Naive thymus-derived CD4-positive, alpha-beta T cell (primary cell): ENCODE measurements around the gene MED12L. TPM values are rescaled to one million over a fixed set of nuclear protein-coding genes. Genes with fewer than 3 reads are reported as not detected.

Experiments used
- ATAC-seq: fragments of 150-1000 bp; cut with Tn5 transposase; 2 replicates; pipeline ENCODE4 v1.10.0; 2021; ENCODE audit warnings: mild to moderate bottlenecking, moderate library complexity
- CTCF ChIA-PET: fragments of 350-600 bp; sonication (Branson Sonifier 250); formaldehyde crosslinking; loops from one replicate; lab custom pipeline; 2021; ENCODE audit warnings: antibody characterized with exemption; lab: Charles Lee
- POLR2A ChIA-PET: fragments of 350-600 bp; sonication (Branson Sonifier 250); formaldehyde crosslinking; loops from one replicate; lab custom pipeline; 2021; ENCODE audit warnings: antibody characterized with exemption, inconsistent platforms; lab: Charles Lee
- DNase-seq, 9 donors: peaks; one replicate each; pipeline versions ENCODE4 v3.0.0 to v3.0.0-alpha.2; 2020 to 2022; ENCODE audit warnings: mixed read lengths in 1 of 9
- H3K27ac ChIP-seq: one replicate; pipeline ENCODE4 v1.7.0; 2013; ENCODE audit warnings: mild to moderate bottlenecking, low read depth, low read length, moderate library complexity
- H3K27me3 ChIP-seq, 2 donors: one replicate each; pipeline ENCODE4 v1.7.0; 2013; ENCODE audit warnings: low read length in 2 of 2, mild to moderate bottlenecking in 2 of 2, moderate library complexity in 2 of 2; ENCODE audit not compliant: control insufficient read depth in 2 of 2, insufficient read depth in 2 of 2
- H3K36me3 ChIP-seq, 3 experiments: 1 replicate in 2 of 3; 2 replicates in 1 of 3; pipeline ENCODE4 v1.7.0; 2013; ENCODE audit warnings: low read length in 3 of 3, mild to moderate bottlenecking in 3 of 3, moderate library complexity in 1 of 3; ENCODE audit not compliant: insufficient read depth in 3 of 3, control insufficient read depth in 2 of 3
- H3K4me1 ChIP-seq, 2 donors: one replicate each; pipeline ENCODE4 v1.7.0; 2013; ENCODE audit warnings: low read length in 2 of 2, mild to moderate bottlenecking in 2 of 2, moderate library complexity in 1 of 2; ENCODE audit not compliant: control insufficient read depth in 2 of 2, insufficient read depth in 2 of 2
- H3K4me3 ChIP-seq: 2 replicates; pipeline ENCODE4 v1.7.0; 2013; ENCODE audit warnings: mild to moderate bottlenecking, low read length
- H3K9me3 ChIP-seq, 3 experiments: 1 replicate in 2 of 3; 2 replicates in 1 of 3; pipeline ENCODE4 v1.7.0; 2013; ENCODE audit warnings: low read length in 3 of 3; ENCODE audit not compliant: control insufficient read depth in 2 of 3
- H3K27ac Mint-ChIP-seq, 9 donors: one replicate each; pipeline ENCODE4 v1.8.0; 2020 to 2022; ENCODE audit warnings: mixed read lengths in 9 of 9, mild to moderate bottlenecking in 8 of 9, moderate library complexity in 5 of 9, inconsistent platforms in 2 of 9
- H3K27me3 Mint-ChIP-seq, 5 donors: one replicate each; pipeline ENCODE4 v1.8.0; 2021 to 2022; ENCODE audit warnings: mixed read lengths in 5 of 5, mild to moderate bottlenecking in 1 of 5
- H3K36me3 Mint-ChIP-seq, 5 donors: one replicate each; pipeline ENCODE4 v1.8.0; 2020 to 2022; ENCODE audit warnings: mixed read lengths in 5 of 5, mild to moderate bottlenecking in 3 of 5, inconsistent platforms in 1 of 5
- H3K4me1 Mint-ChIP-seq, 7 donors: one replicate each; pipeline ENCODE4 v1.8.0; 2020 to 2022; ENCODE audit warnings: mixed read lengths in 7 of 7, mild to moderate bottlenecking in 3 of 7, inconsistent platforms in 1 of 7
- H3K4me3 Mint-ChIP-seq, 10 donors: one replicate each; pipeline ENCODE4 v1.8.0; 2020 to 2022; ENCODE audit warnings: mild to moderate bottlenecking in 10 of 10, mixed read lengths in 10 of 10, moderate library complexity in 6 of 10, inconsistent platforms in 2 of 10
- H3K9me3 Mint-ChIP-seq, 11 donors: one replicate each; pipeline ENCODE4 v1.8.0; 2020 to 2022; ENCODE audit warnings: mixed read lengths in 11 of 11, mild to moderate bottlenecking in 4 of 11, inconsistent platforms in 1 of 11, moderate library complexity in 1 of 11
- intact Hi-C, 2 donors: fragments of 100-400 bp; cut with micrococcal nuclease; formaldehyde crosslinking; loops; one replicate each; pipeline ENCODE4 v1.15.1; 2023
- polyA plus RNA-seq, 2 donors: library from polyadenylated mRNA; unstranded; fragments of 300-500 nt; fragmentation: Illumina TruSeq; gene quantifications; one replicate each; pipeline ENCODE4 v1.2.3, GENCODE V29; 2021
- total RNA-seq, 6 experiments: library from RNA in 5 of 6; stranded (reverse) in 5 of 6; gene quantifications; 1 replicate in 5 of 6; 2 replicates in 1 of 6; pipeline ENCODE4 v1.2.3 and lab custom pipeline; 2021 to 2026

Gene MED12L
- total and polyA plus RNA-seq, 7 experiments from 2014 or later, result 0.32 to 4.9 (median 0.68) TPM; not detected in 2

GRCh38 chr3:151154566-151154965 is 69.1 kb downstream of the MED12L start:
- Histone ChIP-seq H3K4me1 (no peaks in the 10 kb centered on the region), H3K4me3 (no peak overlapping the region), H3K27ac (no peak overlapping the region), H3K27me3 (no peaks in the 10 kb centered on the region), H3K9me3 (no peaks in the 10 kb centered on the region), H3K36me3 (no peaks in the 10 kb centered on the region)
- DNase-seq (no peak), ATAC-seq (no peak)
- ChIA-PET CTCF (interaction anchor here (0.8 to 1.3 kb wide), 2 partner anchors 12 to 56 kb away, joined by 3 read pairs; no protein-coding TSS in a partner anchor), POLR2A (no interaction called here)
- Mint-ChIP-seq H3K9me3 (no peaks in the 10 kb centered on the region), H3K4me3 (no peak overlapping the region), H3K27me3 (peaks cover 0 to 15% (median 0%) of the 10 kb centered on the region in 5 donors), H3K27ac (no peak overlapping the region), H3K36me3 (no peaks in the 10 kb centered on the region), H3K4me1 (no peaks in the 10 kb centered on the region)
- intact Hi-C loops, result no loop called here

DNA sequence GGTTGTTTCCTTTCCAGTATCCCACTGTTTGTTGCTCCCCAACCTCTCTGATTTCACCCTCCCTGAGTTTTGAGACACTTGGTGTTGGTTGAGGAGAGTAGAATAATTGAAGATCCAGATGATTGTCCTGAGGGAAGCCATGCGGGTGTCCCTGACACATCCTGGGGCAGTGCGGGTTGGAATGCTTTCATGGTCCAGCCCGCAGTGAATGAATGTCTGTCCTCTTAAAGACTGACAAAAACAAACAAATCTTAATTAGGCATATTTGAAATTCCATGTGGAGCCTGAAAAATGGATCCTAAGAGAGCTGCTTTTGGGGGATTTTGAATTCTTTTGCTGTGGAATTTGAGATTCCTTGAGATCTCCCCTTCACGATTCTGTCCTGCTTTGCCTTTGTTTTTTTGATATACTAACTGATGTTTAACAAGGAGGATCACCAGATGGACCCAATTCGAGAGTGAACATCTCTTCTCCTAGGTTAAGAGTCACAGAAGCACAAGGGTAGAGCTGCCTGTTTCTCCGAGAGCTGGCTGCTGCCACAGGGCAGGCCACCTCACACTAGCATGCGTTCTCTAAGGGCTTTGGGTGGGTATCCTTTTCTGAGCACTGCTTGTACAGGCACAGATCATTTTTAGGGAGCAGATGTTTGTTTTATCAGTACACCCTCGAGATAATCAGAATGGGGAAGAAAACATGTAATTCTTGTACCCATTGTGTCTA is 70.1 kb downstream of the MED12L start:
- no peak for DNase-seq
- H3K27ac ChIP-seq, result no peak overlapping the region
- ChIA-PET CTCF (interaction anchor here (0.8 to 1.6 kb wide), 7 partner anchors 8 to 683 kb away, joined by 3 to 7 read pairs (median 4); no protein-coding TSS in a partner anchor), POLR2A (no interaction called here)
- Mint-ChIP-seq H3K27me3 (peaks cover 0 to 13% (median 0%) of the 10 kb centered on the region in 5 donors), H3K4me3 (no peak overlapping the region), H3K4me1 (no peaks in the 10 kb centered on the region), H3K27ac (no peak overlapping the region), H3K9me3 (no peaks in the 10 kb centered on the region), H3K36me3 (no peaks in the 10 kb centered on the region)
- H3K4me1 ChIP-seq, result no peaks in the 10 kb centered on the region
- H3K4me3 ChIP-seq, result no peak overlapping the region
- no peak for ATAC-seq
- H3K36me3 ChIP-seq, result no peaks in the 10 kb centered on the region
- intact Hi-C loops, result loop anchor here (1.0 to 2.0 kb wide), 3 partner anchors 128 to 683 kb away; no protein-coding TSS in a partner anchor
- no peaks in the 10 kb centered on the region for H3K27me3 ChIP-seq
- H3K9me3 ChIP-seq, result no peaks in the 10 kb centered on the region

GRCh38 chr3:151156618-151157216 is 71.3 kb downstream of the MED12L start:
- intact Hi-C loops, result loop anchor here (1.0 to 2.0 kb wide), 3 partner anchors 127 to 682 kb away; no protein-coding TSS in a partner anchor
- ChIA-PET CTCF (interaction anchor here (0.8 to 1.6 kb wide), 10 partner anchors 10 to 682 kb away, joined by 3 to 7 read pairs (median 3); no protein-coding TSS in a partner anchor), POLR2A (no interaction called here)
- H3K9me3 ChIP-seq, result no peaks in the 10 kb centered on the region
- Mint-ChIP-seq H3K9me3 (no peaks in the 10 kb centered on the region), H3K4me3 (no peak overlapping the region), H3K4me1 (no peaks in the 10 kb centered on the region), H3K27ac (no peak overlapping the region), H3K27me3 (peaks cover 0 to 13% (median 0%) of the 10 kb centered on the region in 5 donors), H3K36me3 (no peaks in the 10 kb centered on the region)
- H3K27me3 ChIP-seq, result no peaks in the 10 kb centered on the region
- no peak overlapping the region for H3K27ac ChIP-seq
- DNase-seq (peak in 7 of 9 donors; percentile 27 to 53 (median 44)), ATAC-seq (peak; percentile 82)
- no peaks in the 10 kb centered on the region for H3K4me1 ChIP-seq
- no peak overlapping the region for H3K4me3 ChIP-seq
- no peaks in the 10 kb centered on the region for H3K36me3 ChIP-seq

DNA sequence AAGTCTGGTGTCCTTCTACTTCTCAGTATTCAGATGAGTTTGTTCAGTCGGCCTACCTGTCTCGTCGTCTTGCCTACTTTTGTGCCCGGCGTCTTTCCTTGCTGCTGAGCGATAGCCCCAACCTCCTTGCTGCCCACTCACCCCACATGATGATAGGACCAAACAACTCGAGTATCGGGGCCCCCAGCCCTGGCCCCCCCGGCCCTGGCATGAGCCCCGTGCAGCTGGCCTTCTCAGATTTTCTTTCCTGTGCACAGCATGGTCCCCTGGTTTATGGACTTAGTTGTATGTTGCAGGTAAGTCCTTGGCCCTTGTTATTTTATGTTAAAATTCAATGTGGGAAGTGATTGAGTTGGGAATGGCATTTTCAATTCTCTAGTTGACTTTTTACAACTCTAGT is 74.3 kb downstream of the MED12L start:
- CTCF ChIA-PET, result interaction anchor here (0.7 to 1.3 kb wide), 3 partner anchors 9 to 678 kb away, joined by 3 to 4 read pairs (median 3); no protein-coding TSS in a partner anchor
- H3K36me3 ChIP-seq, result no peaks in the 10 kb centered on the region
- Mint-ChIP-seq H3K27me3 (peaks cover 0 to 13% (median 0%) of the 10 kb centered on the region in 5 donors), H3K4me1 (no peaks in the 10 kb centered on the region), H3K9me3 (no peaks in the 10 kb centered on the region), H3K27ac (no peak overlapping the region), H3K4me3 (no peak overlapping the region), H3K36me3 (no peaks in the 10 kb centered on the region)
- H3K4me3 ChIP-seq, result no peak overlapping the region
- POLR2A ChIA-PET, result interaction anchor here (0.5 kb wide), 1 partner anchor 70 kb away, joined by 3 read pairs; no protein-coding TSS in a partner anchor
- no peaks in the 10 kb centered on the region for H3K9me3 ChIP-seq
- ATAC-seq, result no peak
- H3K4me1 ChIP-seq, result no peaks in the 10 kb centered on the region
- no peak overlapping the region for H3K27ac ChIP-seq
- H3K27me3 ChIP-seq, result no peaks in the 10 kb centered on the region
- DNase-seq, result no peak
- intact Hi-C loops, result no loop called here

DNA sequence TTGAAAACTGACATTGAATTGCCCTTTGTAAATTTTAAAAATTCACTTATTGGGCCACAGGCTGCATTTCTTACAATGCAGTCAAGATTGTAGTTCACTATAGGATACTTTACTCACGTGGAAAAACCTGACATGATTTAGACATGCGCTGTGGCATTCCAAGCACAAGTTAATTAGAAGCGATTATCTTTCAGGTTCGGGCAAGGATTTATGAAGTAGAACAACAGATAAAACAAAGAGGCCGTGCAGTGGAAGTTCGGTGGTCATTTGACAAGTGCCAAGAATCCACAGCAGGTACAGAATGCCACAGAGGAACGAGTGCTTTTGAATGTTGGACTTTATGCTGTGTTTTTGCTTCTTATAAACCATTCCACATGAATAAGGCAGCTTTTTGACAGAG is 79.8 kb downstream of the MED12L start:
- no peak overlapping the region for H3K27ac Mint-ChIP-seq
- Histone ChIP-seq H3K4me1 (peaks cover 5 to 7% of the 10 kb centered on the region in 2 donors), H3K27ac (no peak overlapping the region), H3K4me3 (no peak overlapping the region), H3K27me3 (no peaks in the 10 kb centered on the region), H3K9me3 (no peaks in the 10 kb centered on the region), H3K36me3 (no peaks in the 10 kb centered on the region)
- H3K4me3 Mint-ChIP-seq, result no peak overlapping the region
- no peak for DNase-seq
- POLR2A ChIA-PET, result no interaction called here
- CTCF ChIA-PET, result no interaction called here
- peaks cover 8 to 19% (median 11%) of the 10 kb centered on the region in 7 donors for H3K4me1 Mint-ChIP-seq
- no peaks in the 10 kb centered on the region for H3K27me3 Mint-ChIP-seq
- H3K36me3 Mint-ChIP-seq, result no peaks in the 10 kb centered on the region
- intact Hi-C loops, result loop anchor here (5.0 kb wide), 1 partner anchor 752 kb away; no protein-coding TSS in a partner anchor
- H3K9me3 Mint-ChIP-seq, result no peaks in the 10 kb centered on the region
- no peak for ATAC-seq

DNA sequence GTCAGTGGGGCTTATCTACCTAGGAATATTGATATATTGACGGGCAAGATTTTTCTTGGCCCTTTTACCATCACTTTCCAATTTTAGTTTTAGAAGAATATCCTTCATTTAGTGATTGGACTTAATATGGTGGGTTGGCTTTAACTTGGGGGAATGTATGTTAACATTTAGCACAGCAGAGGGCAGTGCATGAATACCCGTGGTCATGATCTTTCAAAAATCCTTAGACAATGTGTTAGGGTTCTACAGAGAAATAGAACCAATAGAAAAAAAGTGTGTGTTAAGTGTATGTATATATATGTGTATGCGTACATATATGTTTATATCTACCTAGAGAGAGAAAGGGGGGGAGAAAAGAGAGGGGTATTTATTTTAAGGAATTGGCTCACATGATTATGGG is 80.7 kb downstream of the MED12L start:
- intact Hi-C loops, result loop anchor here (1.0 to 5.0 kb wide), 2 partner anchors 161 to 751 kb away; no protein-coding TSS in a partner anchor
- ATAC-seq (no peak), DNase-seq (no peak)
- Histone ChIP-seq H3K36me3 (no peaks in the 10 kb centered on the region), H3K4me3 (no peak overlapping the region), H3K4me1 (peaks cover 14 to 16% of the 10 kb centered on the region in 2 donors), H3K9me3 (no peaks in the 10 kb centered on the region), H3K27me3 (no peaks in the 10 kb centered on the region), H3K27ac (no peak overlapping the region)
- H3K9me3 Mint-ChIP-seq, result no peaks in the 10 kb centered on the region
- no peak overlapping the region for H3K27ac Mint-ChIP-seq
- H3K4me1 Mint-ChIP-seq, result peaks cover 17 to 28% (median 20%) of the 10 kb centered on the region in 7 donors
- ChIA-PET POLR2A (no interaction called here), CTCF (interaction anchor here (1.3 to 4.3 kb wide), 4 partner anchors 10 to 114 kb away, joined by 4 to 107 read pairs (median 20); partner anchors contain the start of gene P2RY14)
- H3K36me3 Mint-ChIP-seq, result no peaks in the 10 kb centered on the region
- no peaks in the 10 kb centered on the region for H3K27me3 Mint-ChIP-seq
- no peak overlapping the region for H3K4me3 Mint-ChIP-seq
